GM21576 (cell line): ENCODE measurements around the gene GRXCR1.

Experiments
- ATAC-seq: cut with Tn5 transposase; IDR thresholded peaks from one replicate; pipeline ENCODE4 v1.9.1; 2021; ENCODE audit warnings: mild to moderate bottlenecking, moderate library complexity; ENCODE audit not compliant: unreplicated experiment

Gene GRXCR1

DNA sequence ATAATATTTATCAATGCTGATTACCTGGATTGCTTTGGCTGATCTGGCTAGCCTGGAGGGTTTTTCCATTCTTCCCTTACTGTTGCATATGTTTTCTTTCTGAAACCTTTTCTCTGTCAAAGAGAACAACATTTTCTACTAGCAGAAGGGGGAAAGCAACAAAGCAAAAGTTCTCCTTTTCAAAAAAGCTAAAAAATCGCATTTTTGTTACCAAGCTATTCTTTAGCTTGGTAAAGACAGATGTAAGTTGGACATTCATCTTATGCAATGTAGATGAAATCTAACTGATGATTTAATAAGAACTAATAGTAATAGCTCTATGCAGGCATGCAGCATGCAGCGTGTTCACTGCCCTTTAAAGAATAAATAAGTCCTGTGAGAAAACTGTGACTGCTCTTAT, at the start of gene GRXCR1:
TSS of gene GRXCR1 (plus strand) at position 301 of the 400 bp plus-strand sequence. CDS start 554 bp downstream, outside the sequence.
- no peak for ATAC-seq

DNA sequence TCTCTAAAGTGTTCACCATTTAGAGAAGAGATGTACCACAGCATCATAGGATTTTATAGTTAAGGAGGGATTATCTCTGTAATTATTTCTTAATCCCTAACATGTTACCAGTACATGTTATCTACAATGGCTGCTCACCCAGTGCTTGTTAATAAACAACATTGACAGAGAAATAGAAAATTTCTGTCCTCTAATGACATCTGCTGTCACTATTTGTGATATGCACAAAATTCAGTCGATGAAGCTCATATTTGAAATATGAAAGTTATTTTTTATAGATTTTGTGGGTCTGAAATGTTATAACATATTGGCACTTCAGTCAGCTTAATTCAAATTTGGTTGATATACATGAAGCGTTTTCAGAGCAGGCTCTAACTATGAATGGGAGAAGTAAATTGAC, 48.8 kb upstream of the GRXCR1 start:
- ATAC-seq: no peak

DNA sequence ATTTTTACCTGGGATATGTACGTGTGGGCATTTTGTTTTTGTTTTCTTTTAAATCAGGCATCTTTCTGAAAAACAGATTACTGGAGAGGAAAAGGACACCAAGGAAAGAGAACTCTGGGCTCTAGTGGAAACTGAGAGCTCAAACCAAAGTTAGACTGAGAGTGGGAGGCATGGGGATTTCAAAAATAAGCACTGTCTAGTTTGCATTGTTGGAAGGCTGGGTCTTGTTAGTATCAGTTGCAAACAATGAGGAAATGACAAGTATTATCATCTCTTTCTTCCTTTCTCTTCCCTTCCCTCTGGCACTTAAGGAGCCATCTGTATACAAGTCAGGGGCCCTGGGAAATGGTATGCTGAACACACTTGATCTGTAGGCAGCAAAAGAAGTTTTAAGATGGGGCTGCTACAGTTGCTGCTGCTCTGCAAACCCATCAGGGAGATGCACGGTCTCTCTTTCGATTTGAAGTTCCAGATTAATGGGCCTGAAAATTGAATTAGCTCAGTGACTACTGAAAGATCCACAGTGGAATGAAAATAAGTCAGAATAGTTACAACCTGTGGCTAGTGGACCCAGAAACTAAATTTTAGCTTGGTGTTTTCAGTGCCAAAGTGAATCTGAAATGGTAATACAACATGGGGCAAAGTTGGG, 48.0 kb upstream of the GRXCR1 start:
- ATAC-seq: no peak

DNA sequence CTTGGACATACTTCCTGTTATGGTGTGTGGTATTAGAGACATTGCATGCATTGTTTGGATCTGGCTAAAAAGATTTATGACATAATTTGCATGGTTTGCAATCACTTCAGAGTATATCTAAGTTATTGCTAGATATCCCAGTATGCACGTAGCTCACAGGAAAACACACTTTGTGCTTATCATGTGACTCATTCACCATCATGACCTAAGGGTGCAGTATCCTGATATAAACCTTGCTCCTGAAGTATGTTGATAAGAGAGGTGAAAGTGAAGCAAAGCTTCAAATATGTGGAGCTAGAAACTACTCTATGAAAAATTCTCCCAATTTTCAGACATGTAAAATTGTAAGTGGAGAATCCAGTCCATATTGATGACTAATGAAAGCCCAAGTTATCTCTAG, 46.9 kb upstream of the GRXCR1 start:
- no peak for ATAC-seq

DNA sequence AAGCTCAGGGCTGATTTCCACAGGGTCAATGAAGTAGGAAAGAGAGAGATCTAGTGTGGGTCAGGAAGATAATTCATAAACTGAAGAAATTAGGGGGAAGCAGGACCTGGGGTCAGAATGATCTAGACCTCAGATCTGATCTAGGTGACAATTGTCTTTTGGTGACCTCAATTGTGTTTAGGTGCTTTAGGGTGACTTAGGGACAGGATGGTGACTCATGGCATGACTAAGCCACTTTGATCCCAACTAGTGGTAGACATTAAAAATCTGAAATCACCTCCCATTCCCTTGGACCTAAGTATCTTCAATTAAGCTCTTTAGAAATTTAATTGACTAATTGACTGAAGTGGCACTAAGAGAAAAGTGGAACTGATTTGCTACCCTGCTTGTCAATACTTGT, 36.7 kb upstream of the GRXCR1 start:
- ATAC-seq: no peak

DNA sequence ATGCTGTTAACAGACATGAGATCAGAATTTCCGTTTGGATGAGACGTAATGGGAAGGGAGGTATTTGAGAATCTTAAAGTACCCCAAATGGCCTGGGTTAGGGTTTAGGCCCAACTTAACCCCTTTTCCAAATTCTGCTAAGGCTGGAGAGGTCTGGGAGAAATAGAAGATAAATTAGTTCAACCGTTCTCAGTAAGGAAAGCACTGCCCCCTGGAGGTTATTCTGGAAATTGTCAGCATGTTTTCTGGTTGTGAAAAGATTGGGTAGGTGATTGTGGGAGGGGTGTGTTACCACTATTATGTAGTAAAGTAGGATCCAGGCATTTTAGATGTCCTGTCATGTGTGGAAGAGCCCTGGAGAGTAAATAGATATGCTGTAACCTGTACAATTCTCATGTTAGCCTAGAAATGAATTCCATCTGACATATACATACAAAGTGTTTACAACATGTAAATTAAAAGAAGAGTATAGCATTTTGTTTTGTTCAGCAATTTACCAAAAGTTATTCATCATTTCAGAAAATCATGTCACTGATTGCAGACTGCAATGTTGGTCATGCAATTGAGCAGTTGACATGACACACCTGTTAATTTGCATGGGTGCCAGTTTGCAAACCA, 26.8 kb upstream of the GRXCR1 start:
- ATAC-seq: no peak

DNA sequence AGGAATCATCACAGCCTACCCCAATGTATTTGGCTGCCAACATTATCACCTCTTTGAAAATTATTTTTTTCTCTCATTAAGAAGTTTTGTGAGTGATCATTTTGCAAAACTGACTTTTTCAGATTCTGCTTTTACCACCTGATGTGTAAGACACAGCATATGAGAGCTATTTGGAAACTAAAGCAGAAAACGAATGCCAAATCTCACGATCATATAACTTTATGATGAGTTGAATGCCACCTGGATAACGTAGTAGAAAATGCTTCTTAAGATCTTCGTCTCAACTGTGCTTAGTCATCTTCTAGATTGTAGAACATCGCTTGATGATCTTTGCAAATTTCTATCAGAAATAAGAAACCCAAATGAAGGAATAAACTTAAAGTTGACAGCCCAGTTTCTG, 21.3 kb upstream of the GRXCR1 start:
- no peak for ATAC-seq

DNA sequence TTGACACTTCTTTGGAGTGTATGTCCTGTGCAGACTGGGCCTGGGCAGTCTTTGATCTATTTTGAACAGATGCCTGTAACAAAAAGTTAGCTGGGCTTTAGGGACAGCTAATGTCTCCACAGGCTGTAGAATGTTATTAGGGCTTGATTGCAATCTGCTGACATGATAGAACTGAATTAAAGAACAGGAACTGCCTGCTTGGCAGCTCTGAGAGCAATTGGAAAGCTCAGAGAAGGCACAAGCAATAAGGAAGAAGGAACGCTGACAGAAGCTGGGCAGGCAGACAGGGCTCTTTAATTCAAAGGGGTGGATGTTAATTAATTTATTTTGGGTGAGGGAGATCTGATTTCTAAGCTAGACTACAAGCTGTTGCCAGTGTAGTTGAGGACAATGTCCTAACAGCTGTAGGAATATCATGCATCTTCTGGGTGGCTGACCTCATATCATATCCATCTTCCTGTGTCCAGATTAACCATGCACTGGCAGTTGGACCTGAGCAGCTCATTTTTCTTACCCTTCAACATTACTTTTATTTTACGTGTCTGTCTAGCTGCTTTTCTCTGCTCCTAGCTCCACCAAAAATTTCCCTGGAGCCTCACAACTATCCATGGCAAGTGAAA, 20.7 kb upstream of the GRXCR1 start:
- ATAC-seq: no peak

DNA sequence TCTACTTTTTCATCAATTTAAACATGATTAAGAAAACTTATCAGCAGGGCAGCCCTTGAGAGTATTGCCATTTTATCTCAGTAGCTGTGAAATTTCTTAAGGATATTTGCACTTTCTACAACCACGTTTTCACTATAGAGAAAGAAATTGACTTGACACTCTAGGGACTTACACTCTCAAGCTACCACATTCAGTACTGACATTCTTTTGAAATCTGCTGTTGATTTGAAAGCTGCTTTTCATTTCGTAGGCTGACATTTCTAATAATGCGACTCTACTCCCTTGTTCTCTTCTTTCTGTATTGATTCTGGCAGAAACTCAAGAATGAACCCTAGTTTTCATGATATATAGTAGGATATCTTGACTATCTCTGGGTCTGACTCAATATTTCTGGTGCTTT, 13.7 kb upstream of the GRXCR1 start:
- ATAC-seq: no peak

DNA sequence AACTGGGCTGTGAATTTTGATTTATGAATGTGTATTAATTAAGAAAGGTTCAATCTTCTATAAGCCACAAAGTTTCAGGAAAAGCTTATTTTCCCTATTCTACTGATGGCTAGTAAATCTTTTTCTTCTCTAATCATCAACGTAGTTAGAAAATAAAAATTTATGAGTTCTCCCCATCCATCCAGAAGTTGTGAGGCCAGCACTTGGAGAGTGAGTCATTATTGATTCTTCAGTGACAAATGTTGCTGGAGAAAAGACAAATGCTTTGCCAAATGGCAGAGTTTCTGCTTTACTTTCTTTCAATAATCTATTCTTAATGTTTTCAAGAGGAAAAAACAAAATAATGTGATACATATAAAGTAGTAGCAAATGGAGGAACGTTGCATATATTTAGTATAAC, 11.3 kb upstream of the GRXCR1 start:
- ATAC-seq: no peak

DNA sequence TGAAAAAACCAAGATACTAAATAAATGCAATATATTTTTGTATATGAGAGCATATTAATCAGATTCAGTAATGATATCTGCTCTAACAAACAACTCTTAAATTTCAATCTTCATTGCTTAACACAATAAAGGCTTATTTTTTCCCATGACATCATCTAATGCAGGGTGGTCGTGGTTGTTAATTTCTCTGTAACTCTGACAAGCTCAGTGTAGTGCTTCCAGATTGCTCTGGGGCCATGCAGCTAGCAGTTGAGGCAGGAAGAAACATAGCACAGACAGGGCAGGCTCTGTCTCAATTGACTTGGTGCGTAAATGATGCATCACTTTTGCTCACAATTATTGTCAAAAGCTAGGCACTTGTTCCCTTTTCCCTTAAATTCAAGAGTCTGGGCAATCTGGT, 869 bp upstream of the GRXCR1 start:
- ATAC-seq: no peak

DNA sequence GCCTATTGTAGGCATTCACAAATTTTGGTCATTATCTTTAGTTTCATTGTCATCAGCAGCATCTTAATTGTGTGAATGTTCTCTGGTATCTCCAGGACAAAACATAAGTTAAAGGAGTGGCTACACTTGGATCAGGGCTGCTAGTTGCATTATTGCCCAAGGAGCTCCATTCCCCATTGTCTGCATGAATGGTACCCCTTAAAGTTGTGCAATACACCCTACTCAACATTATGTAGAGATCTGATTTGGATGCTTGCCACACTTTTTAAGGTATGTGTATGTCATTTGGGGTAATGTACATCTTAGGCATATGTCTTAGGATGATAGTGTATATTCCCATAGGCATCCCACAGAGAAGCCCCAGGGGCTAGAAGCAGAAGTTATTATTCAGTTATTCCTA, 2.9 kb downstream of the GRXCR1 start:
- no peak for ATAC-seq

DNA sequence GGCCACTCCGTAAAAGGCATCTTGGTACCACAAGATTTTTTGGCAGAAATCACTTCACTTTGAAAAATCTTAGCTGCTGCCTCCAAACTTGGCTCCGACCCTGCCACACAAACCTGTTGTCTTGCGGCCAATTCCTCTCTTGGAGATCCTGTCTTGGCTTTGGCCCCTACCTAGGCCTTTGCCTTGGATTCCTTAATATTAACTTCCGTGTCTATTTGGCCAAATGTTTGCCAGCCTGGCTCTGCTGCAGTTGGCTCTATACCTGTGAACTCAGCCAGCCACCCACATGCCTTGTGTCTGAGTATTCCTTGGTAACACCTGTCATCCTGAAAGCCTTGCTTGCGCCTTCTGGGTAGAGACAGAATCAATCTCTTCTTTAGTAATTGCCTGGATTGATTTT, 12.5 kb downstream of the GRXCR1 start:
- no peak for ATAC-seq

DNA sequence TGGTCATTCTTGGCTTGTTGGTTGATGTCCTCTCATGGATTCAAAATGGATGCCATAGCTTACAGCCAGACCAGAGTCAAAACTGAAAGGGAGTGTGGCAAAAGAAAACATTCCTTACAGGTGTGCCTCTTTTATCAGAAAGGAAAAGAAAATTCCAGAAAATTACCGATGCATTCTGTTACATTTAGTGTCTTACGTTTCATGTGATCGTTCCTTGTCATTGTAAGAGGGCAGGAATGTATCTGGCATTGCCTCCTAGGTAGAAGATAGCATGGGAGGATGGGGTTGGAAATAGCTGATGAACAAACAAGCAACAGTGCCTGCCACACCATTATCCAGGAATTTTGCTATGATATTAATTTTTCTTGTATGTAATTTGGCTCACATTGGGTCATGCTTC, 13.1 kb downstream of the GRXCR1 start:
- no peak for ATAC-seq

DNA sequence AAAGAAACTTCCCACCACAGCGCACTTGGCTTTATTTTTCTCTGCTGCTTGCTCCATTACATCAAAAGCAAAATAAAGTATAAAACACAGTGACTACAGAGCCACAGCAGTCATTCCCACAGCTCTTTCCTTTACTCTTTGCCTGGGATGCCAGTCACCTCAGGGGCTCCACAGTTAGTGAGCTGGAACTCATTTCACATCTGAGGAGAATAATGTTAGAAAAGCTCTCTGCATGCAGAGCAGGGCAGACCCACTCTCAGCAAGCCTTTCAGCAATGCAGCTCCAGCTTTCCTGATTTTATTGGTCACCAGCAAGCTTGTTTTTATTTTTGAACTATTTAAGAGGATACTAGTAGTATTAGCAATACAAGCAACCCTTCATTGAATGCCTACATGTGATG, 13.8 kb downstream of the GRXCR1 start:
- no peak for ATAC-seq

DNA sequence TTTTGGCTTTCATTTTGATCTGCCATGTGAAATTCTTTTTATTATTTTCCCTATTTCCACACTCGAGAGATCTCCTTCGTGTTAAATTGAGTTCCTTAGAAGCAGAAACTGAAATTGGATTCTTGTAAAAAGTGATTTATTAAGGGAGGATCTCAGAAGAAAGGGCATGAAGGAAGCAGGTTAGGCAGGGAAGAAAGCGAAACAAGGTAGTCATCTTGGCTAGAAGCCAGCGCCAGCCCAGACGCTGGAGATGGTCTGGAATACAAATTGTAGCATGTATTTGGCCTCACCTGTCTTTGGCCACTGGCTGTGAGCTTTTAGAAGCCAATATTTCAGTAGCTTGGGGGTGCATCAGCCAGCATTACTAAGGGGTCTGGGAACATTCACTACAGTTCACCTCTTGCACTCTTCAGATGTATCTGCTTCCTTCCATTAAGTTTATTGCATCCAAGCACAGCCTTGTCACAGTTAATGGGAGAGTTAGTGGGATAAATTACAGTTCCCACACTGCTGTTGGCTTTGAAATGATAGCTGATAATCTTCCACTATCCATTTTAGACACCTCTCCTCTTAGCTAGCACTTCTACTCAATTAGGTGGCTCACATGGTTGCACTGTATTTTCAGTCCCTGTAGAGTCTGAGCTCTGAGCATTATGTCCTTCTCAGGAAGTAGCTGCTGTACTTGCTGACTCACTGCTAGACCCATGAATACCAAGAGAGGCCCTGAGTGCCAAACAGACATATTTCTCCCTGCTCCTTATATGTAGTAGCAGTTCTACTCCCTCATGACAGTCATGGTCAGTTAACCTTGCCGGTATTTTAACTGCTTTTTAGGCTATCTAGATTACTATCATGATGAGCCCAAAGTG, 14.6 kb downstream of the GRXCR1 start:
- no peak for ATAC-seq

DNA sequence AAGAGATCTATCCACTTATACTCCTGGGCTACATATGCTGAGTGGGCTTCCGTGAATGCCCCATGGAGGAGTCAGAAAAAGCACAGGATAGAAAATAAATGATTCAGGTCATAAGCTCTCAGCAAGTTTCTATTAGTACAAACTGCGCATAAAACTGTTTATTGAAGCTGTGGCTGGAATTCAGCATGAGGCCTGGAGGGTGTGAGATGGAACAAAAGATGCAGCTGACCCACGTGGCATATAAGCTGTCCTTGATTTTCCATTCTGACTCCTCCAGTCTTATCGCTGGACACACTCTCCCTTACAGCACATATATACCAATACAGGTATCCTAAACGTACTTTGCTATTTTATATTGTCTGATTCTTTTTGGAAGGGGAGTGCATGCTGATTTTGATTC, 17.9 kb downstream of the GRXCR1 start:
- no peak for ATAC-seq

DNA sequence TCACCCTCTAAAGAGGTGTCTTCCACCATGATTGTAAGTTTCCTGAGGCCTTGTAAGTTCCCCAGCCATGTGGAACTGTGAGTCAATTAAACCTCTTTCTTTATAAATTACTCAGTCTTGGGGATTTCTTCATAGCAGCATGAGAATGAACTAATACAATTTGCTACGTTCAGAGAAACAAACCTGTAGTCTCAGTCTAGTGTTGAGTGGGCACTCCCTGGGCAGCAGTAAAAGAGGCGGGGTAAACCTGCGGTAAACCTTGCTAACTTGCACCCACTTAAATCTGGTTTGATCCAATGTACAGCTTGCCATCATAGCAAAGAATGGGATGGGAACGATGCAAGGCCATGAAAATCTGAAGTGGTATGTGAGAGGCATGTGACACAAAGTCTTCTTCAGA, 22.4 kb downstream of the GRXCR1 start:
- no peak for ATAC-seq

DNA sequence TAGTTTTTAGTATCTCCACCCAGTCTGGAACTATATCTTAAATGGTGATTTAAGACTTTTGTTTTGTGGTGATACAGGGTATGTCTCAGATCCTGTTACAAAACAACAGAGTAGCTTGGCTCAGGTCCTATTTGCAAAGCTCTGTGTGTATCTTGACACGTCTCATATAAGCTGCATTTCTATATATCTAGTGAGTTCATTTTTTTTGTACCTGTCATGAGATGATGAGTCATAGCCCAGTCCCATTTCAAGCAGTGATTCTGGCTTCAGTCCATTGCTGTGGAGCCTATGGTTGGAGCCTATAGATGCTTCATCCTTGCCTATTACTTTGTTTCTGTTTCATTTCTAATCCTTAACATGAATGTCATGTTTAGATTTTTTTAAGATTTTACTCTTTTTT, 23.0 kb downstream of the GRXCR1 start:
- no peak for ATAC-seq

DNA sequence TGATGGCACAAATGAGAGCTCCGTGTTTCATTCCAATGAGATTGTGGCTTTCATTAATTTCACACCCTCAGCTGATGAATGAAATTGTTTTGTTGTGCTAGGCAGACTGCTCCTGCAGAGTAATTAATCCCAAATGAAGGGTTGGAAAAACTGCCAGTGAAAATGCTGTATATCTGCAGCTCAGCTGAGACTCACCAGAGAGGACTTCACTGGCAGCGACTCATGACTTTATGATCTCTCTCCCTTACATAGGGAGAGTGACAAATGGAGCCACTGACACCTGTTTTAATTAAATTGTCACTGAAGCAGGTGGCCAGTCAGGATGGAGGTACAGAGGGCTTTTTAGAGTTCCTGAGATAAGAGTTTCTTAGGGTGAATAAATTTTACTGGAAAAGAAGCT, 24.8 kb downstream of the GRXCR1 start:
- ATAC-seq: no peak

DNA sequence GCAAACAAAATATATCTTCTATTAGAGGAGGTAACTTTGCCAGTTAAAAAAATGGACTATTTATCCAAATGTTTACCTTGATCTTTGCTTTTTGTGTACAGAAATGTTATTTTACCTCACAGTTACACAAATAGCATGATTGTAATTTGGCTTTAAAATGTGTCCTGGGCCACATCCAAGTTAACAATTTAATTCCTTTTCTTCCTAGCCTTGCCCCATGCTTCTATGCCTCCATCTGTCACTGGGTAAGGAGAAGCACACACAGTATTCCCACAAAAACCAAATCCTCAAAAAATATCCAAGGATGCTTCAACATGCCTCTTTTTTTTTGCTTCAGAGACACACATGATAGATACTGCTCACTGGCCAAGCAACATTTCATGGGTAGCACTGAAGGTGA, 30.9 kb downstream of the GRXCR1 start:
- no peak for ATAC-seq

DNA sequence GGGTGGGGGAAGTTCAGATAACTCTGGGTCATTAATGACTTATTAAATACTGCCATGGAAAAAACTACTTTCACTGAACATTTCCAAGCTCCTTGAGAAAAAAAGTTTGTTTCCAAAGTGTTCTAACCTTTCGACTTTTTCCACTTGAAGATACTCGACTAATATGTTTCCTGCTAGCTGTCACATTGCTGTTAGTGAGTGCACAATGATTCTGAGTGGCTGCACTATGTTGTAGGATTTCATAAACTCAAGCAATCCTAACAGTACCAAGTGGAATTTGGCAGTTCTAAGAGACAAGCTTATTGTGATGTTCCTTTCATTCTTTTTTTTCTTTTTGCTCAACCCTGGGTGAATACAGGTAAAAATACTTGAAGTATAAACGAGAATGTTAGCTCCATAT, 33.4 kb downstream of the GRXCR1 start:
- ATAC-seq: no peak
